Measurements from ENCODE around the gene LRP6. TPM values are rescaled to one million over a fixed set of nuclear protein-coding genes. Genes with fewer than 3 reads are reported as not detected.
A peak's percentile ranks its signal among the peaks of the same experiment; 100 is the strongest.

LRP6 gene
- total RNA-seq, 1 experiment from 2014 or later, result 72.8 TPM

- Mint-ChIP-seq H3K27me3 (ENCODE audit: low read depth) (no peaks in the 10 kb centered on the region), H3K9me3 (no peaks in the 10 kb centered on the region), H3K4me3 (no peak overlapping the region), H3K4me1 (peaks cover 32% of the 10 kb centered on the region), H3K27ac (no peak overlapping the region), H3K36me3 (no peaks in the 10 kb centered on the region)
- ATAC-seq (no peak), DNase-seq (ENCODE audit: low spot score) (no peak)
- TF ChIP-seq, protein P1, sequence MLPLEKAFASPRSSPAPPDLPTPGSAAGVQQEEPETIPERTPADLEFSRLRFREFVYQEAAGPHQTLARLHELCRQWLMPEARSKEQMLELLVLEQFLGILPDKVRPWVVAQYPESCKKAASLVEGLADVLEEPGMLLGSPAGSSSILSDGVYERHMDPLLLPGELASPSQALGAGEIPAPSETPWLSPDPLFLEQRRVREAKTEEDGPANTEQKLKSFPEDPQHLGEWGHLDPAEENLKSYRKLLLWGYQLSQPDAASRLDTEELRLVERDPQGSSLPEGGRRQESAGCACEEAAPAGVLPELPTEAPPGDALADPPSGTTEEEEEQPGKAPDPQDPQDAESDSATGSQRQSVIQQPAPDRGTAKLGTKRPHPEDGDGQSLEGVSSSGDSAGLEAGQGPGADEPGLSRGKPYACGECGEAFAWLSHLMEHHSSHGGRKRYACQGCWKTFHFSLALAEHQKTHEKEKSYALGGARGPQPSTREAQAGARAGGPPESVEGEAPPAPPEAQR (CRISPR knock-in tag; IDR thresholded peaks at IDR 0.05), result no peak
- no peak for TF ChIP-seq NR1H2 (CRISPR knock-in tag; IDR thresholded peaks at IDR 0.05)
- no peak for TF ChIP-seq CREB1 (CRISPR knock-in tag; IDR thresholded peaks at IDR 0.05)
- ChIA-PET POLR2A (no interaction called here), CTCF (interaction anchor here (0.6 to 1.0 kb wide), 4 partner anchors 9 to 262 kb away, joined by 3 to 4 read pairs (median 3); partner anchors contain the start of gene MANSC1)
These were observed 178.7 kb downstream of the LRP6 start for GRCh38 chr12:12088147-12088546.

GRCh38 chr12:12087693-12088034 lies 179.2 kb downstream of the LRP6 start:
- Mint-ChIP-seq H3K9me3 (no peaks in the 10 kb centered on the region), H3K4me1 (peaks cover 32% of the 10 kb centered on the region), H3K27ac (peak overlapping the region; percentile 16), H3K27me3 (ENCODE audit: low read depth) (no peaks in the 10 kb centered on the region), H3K36me3 (no peaks in the 10 kb centered on the region), H3K4me3 (no peak overlapping the region)
- POLR2A ChIA-PET, result no interaction called here
- TF ChIP-seq ATF1 (CRISPR knock-in tag; IDR thresholded peaks at IDR 0.05), result 0 out of 2 replicates have a peak, but pooled peaks have one; percentile 73
- no peak for TF ChIP-seq MXD4 (CRISPR knock-in tag; IDR thresholded peaks at IDR 0.05; ENCODE audit: borderline replicate concordance)
- CTCF ChIA-PET, result interaction anchor here (1.0 kb wide), 4 partner anchors 9 to 263 kb away, joined by 3 to 4 read pairs (median 3); partner anchors contain the start of gene MANSC1
- no peak for ATAC-seq
- DNase-seq (ENCODE audit: low spot score), result no peak

- ATAC-seq (peak; percentile 87), DNase-seq (ENCODE audit: low spot score) (peak; percentile 38)
- Mint-ChIP-seq H3K36me3 (no peaks in the 10 kb centered on the region), H3K4me1 (peaks cover 32% of the 10 kb centered on the region), H3K9me3 (no peaks in the 10 kb centered on the region), H3K27me3 (ENCODE audit: low read depth) (no peaks in the 10 kb centered on the region), H3K4me3 (peak overlapping the region; percentile 28; the same call in 1 of the 2 replicates), H3K27ac (peak overlapping the region; percentile 16)
- POLR2A ChIA-PET, result interaction anchor here (0.5 to 0.6 kb wide), 2 partner anchors 626 to 805 kb away, joined by 4 to 5 read pairs; no protein-coding TSS in a partner anchor
- CTCF ChIA-PET, result interaction anchor here (0.6 to 1.0 kb wide), 4 partner anchors 10 to 643 kb away, joined by 3 to 4 read pairs (median 4); no protein-coding TSS in a partner anchor
- TF ChIP-seq, protein P2, sequence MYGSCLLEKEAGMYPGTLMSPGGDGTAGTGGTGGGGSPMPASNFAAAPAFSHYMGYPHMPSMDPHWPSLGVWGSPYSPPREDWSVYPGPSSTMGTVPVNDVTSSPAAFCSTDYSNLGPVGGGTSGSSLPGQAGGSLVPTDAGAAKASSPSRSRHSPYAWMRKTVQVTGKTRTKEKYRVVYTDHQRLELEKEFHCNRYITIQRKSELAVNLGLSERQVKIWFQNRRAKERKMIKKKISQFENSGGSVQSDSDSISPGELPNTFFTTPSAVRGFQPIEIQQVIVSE (CRISPR knock-in tag; IDR thresholded peaks at IDR 0.05; ENCODE audit: borderline replicate concordance), result no peak
- TF ChIP-seq, protein P3, sequence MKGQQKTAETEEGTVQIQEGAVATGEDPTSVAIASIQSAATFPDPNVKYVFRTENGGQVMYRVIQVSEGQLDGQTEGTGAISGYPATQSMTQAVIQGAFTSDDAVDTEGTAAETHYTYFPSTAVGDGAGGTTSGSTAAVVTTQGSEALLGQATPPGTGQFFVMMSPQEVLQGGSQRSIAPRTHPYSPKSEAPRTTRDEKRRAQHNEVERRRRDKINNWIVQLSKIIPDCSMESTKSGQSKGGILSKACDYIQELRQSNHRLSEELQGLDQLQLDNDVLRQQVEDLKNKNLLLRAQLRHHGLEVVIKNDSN (CRISPR knock-in tag; IDR thresholded peaks at IDR 0.05), result peak; percentile 50; the same call in 1 of the 2 replicates
- peak; percentile 56; the same call in 1 of the 2 replicates for TF ChIP-seq ZNF281 (CRISPR knock-in tag; IDR thresholded peaks at IDR 0.05)
- TF ChIP-seq, protein P4, sequence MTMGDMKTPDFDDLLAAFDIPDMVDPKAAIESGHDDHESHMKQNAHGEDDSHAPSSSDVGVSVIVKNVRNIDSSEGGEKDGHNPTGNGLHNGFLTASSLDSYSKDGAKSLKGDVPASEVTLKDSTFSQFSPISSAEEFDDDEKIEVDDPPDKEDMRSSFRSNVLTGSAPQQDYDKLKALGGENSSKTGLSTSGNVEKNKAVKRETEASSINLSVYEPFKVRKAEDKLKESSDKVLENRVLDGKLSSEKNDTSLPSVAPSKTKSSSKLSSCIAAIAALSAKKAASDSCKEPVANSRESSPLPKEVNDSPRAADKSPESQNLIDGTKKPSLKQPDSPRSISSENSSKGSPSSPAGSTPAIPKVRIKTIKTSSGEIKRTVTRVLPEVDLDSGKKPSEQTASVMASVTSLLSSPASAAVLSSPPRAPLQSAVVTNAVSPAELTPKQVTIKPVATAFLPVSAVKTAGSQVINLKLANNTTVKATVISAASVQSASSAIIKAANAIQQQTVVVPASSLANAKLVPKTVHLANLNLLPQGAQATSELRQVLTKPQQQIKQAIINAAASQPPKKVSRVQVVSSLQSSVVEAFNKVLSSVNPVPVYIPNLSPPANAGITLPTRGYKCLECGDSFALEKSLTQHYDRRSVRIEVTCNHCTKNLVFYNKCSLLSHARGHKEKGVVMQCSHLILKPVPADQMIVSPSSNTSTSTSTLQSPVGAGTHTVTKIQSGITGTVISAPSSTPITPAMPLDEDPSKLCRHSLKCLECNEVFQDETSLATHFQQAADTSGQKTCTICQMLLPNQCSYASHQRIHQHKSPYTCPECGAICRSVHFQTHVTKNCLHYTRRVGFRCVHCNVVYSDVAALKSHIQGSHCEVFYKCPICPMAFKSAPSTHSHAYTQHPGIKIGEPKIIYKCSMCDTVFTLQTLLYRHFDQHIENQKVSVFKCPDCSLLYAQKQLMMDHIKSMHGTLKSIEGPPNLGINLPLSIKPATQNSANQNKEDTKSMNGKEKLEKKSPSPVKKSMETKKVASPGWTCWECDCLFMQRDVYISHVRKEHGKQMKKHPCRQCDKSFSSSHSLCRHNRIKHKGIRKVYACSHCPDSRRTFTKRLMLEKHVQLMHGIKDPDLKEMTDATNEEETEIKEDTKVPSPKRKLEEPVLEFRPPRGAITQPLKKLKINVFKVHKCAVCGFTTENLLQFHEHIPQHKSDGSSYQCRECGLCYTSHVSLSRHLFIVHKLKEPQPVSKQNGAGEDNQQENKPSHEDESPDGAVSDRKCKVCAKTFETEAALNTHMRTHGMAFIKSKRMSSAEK (CRISPR knock-in tag; IDR thresholded peaks at IDR 0.05; ENCODE audit: borderline replicate concordance), result peak; percentile 35; the same call in 1 of the 2 replicates
- TF ChIP-seq TEAD1 (CRISPR knock-in tag; IDR thresholded peaks at IDR 0.05), result peak; percentile 36; the same call in 1 of the 2 replicates
- TF ChIP-seq TEAD4 (CRISPR knock-in tag; IDR thresholded peaks at IDR 0.05), result no peak
- 0 out of 2 replicates have a peak, but pooled peaks have one; percentile 59 for TF ChIP-seq ERG (CRISPR knock-in tag; IDR thresholded peaks at IDR 0.05)
- no peak for TF ChIP-seq EMX1 (CRISPR knock-in tag; IDR thresholded peaks at IDR 0.05)
- TF ChIP-seq STAT6 (CRISPR knock-in tag; conservative IDR thresholded peaks at IDR 0.05; ENCODE audit: low read depth), result no peak
- peak; percentile 74; the same call in 1 of the 2 replicates for TF ChIP-seq ZNF396 (CRISPR knock-in tag; IDR thresholded peaks at IDR 0.05; ENCODE audit: borderline replicate concordance)
These were observed 179.7 kb downstream of the LRP6 start for GRCh38 chr12:12086973-12087692.

All from WTC11 (cell line).